IPS DF 6.9 (cell line): ENCODE data around the gene RPL15.

Experiments
- DNase-seq: peaks from one replicate; pipeline ENCODE4 v3.0.0-alpha.2; 2013; ENCODE audit warnings: low read depth, low spot score
- H3K27ac ChIP-seq: one replicate; pipeline ENCODE4 v1.5.1; 2013; ENCODE audit warnings: low read length, control low read depth
- H3K27me3 ChIP-seq: 2 replicates; pipeline ENCODE4 v1.6.1; 2013; ENCODE audit warnings: mild to moderate bottlenecking, low read length; ENCODE audit not compliant: control insufficient read depth, insufficient read depth
- H3K36me3 ChIP-seq: 2 replicates; pipeline ENCODE4 v1.6.1; 2013; ENCODE audit warnings: low read length; ENCODE audit not compliant: control insufficient read depth, insufficient read depth
- H3K4me1 ChIP-seq: 2 replicates; pipeline ENCODE4 v1.6.1; 2013; ENCODE audit warnings: low read length; ENCODE audit not compliant: control insufficient read depth, insufficient read depth
- H3K4me3 ChIP-seq: 2 replicates; pipeline ENCODE4 v1.5.1; 2013; ENCODE audit warnings: mild to moderate bottlenecking, low read length
- H3K9me3 ChIP-seq: 2 replicates; pipeline ENCODE4 v1.6.1; 2013; ENCODE audit warnings: low read length, inconsistent platforms; ENCODE audit not compliant: control insufficient read depth, insufficient read depth
- WGBS: extraction: QIAGEN DNeasy Blood & Tissue Kit; methylation state at CpG from one replicate; pipeline ENCODE4 v1.1.7; 2013; ENCODE audit warnings: mixed read lengths, missing lambda C conversion rate; ENCODE audit not compliant: insufficient read length, insufficient coverage; 5-methylcytosine and 5-hydroxymethylcytosine counted together

The RPL15 gene

GRCh38 chr3:23944007-23944783 lies 27.3 kb downstream of the RPL15 start:
- Histone ChIP-seq H3K27me3 (no peaks in the 10 kb centered on the region), H3K36me3 (no peaks in the 10 kb centered on the region), H3K4me1 (peaks cover 1% of the 10 kb centered on the region; the same call in 1 of the 2 replicates), H3K27ac (no peak overlapping the region), H3K4me3 (peak overlapping the region; percentile 42; the same call in 1 of the 2 replicates), H3K9me3 (no peaks in the 10 kb centered on the region)
- no CpG with 5 or more reads among the region's 13 CpGs for WGBS
- DNase-seq, result no peak

DNA sequence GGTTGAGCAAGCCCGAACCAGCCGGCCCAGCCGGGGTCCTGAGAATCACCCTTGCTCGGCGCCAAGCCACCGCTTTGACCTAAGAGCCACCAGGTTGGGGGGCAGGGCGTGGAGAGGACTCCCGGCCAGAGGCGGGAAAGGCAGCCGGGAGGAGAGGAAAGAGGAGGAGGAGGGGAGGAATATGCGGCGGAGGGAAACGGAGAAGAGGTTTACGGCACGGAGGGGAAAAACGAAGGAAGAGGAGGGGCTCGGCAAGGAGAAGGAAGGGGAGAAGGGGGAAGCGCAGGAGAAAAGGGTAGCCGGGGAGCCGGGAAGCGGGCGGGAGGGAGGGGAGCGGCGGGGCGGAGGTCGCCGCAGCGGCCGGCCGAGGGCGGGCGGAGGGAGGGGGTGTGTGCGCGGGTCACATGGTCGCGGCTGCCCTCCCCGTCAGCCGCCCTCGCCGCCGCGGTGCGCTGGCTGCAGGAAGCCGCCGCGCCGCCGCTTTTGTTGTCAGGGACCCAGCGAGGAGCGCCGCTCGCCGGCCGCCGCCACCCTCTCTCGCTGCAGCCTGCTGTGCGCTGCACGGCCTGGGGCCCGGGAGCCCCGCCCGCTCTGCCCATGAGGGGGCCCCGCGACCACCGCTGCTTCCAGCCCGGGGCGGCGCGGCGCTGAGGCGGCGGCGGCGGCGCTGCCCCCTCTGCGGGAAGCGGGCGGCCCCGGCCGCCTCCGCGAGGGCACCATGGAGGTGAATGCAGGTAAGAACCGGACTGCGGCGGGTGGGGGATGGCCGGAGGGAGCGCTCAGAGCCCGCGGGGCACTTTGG lies 28.1 kb downstream of the RPL15 start, which contains the start of gene NR1D2:
Gene NR1D2 (plus strand): TSS at position 426 of the 802 bp plus-strand sequence. CDS start 293 bp downstream, at position 719.
- H3K36me3 ChIP-seq, result no peaks in the 10 kb centered on the region
- no peak within 1 kb of the TSS for H3K27ac ChIP-seq
- no peaks in the 10 kb centered on the region for H3K27me3 ChIP-seq
- peak within 1 kb of the TSS; percentile 42 for H3K4me3 ChIP-seq
- peaks cover 1% of the 10 kb centered on the region; the same call in 1 of the 2 replicates for H3K4me1 ChIP-seq
- no CpG with 5 or more reads among the region's 88 CpGs for WGBS
- peak; percentile 43 for DNase-seq
- H3K9me3 ChIP-seq, result no peaks in the 10 kb centered on the region

DNA sequence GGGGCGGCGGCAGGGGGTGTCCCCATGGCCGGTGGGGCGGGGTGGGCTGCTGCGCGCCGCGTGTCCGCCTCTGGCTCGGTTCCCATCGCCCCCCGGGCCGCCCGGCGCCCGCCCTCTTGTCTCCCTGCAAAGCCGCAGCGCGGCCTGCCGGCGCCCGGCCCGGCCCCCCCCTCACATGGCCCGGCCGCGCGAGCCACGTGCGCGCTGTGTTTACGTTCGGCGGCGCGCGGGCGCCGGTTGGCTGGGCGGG lies 28.7 kb downstream of the RPL15 start:
- Histone ChIP-seq H3K9me3 (no peaks in the 10 kb centered on the region), H3K27me3 (no peaks in the 10 kb centered on the region), H3K4me1 (peaks cover 1% of the 10 kb centered on the region; the same call in 1 of the 2 replicates), H3K36me3 (no peaks in the 10 kb centered on the region), H3K4me3 (peak overlapping the region; percentile 42), H3K27ac (no peak overlapping the region)
- no peak for DNase-seq
- WGBS, result no CpG with 5 or more reads among the region's 39 CpGs

DNA sequence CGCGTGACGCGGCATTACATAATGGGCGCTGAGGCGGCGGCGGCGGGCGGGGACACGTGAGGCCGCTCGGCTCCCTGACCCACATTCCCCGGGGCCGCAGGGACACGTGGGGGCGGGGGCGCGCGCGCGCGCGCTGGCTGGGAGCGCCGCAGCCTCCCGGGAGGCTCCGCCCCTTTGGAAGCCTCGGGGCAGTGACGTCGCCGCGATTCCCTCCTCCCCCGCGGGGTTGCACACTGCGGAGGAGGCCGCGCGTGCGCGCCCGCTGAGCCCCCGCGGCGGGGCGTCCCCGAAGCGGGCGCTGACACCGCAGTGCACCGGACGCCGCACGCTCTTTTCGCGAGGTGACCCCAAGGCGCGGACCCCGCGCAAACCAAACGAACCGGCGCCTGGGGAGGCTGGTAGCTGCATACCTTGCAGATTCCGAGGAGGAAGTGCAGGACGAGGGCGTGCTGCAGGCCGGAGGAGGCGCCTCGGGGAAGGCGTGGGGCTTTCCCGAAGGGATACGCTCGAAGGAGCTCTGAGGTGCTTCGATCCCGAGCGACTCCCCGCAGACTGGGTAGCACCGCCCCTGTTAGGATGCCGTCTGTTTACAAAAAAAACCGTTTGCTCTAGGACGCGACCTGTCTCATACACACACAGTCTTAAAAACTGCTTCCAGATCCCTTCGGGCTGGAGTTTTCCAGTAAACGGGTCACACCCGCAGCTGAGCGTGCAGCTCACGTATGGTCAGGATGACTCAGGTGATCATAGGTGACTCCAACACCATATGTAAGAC lies 29.2 kb downstream of the RPL15 start:
- peak; percentile 73 for DNase-seq
- no peaks in the 10 kb centered on the region for H3K36me3 ChIP-seq
- H3K27ac ChIP-seq, result no peak overlapping the region
- peak overlapping the region; percentile 42; the same call in 1 of the 2 replicates for H3K4me3 ChIP-seq
- peaks cover 1% of the 10 kb centered on the region; the same call in 1 of the 2 replicates for H3K4me1 ChIP-seq
- no peaks in the 10 kb centered on the region for H3K9me3 ChIP-seq
- no peaks in the 10 kb centered on the region for H3K27me3 ChIP-seq
- no CpG with 5 or more reads among the region's 87 CpGs for WGBS

DNA sequence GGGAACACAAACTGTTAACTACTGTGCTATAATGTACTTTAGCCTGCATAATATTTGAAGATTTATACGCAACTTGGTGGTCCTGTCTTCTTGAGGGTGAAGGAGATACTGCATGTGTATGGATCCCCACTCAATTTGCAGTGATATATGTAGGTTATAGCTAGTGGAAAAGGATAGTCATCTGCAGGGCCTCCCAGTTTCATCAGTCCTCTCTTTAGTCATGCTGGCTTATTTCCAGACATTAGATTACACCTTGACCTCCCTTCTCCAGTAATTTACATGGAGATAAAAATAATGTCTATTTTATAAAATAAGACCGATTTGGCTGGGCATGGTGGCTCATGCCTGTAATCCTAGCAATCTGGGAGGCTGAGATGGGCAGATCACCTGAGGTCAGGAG lies 31.8 kb downstream of the RPL15 start:
- no peaks in the 10 kb centered on the region for H3K36me3 ChIP-seq
- no peak for DNase-seq
- no CpG with 5 or more reads among the region's 2 CpGs for WGBS
- H3K4me3 ChIP-seq, result no peak overlapping the region
- no peaks in the 10 kb centered on the region for H3K27me3 ChIP-seq
- H3K27ac ChIP-seq, result no peak overlapping the region
- H3K4me1 ChIP-seq, result peaks cover 1% of the 10 kb centered on the region; the same call in 1 of the 2 replicates
- no peaks in the 10 kb centered on the region for H3K9me3 ChIP-seq

DNA sequence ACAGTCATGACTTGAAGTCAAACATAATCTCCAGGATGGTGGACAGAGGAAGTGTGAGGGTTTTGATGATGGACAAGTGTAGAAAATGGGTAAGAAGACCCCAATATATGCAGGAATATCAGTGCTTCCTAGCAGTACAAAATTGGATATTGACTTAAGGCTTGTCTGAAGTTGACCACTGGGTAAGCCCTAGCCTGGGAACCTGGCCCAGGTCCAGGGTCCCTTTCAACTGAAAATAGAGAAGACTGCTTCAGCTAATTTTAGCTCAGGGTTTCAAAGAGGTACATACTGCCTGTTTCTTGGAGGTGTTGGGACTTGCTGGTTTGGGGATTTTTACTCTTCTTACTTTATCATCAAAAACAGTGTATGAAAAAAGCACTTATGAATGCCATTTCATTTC lies 32.9 kb downstream of the RPL15 start:
- Histone ChIP-seq H3K4me3 (no peak overlapping the region), H3K9me3 (no peaks in the 10 kb centered on the region), H3K27me3 (no peaks in the 10 kb centered on the region), H3K36me3 (no peaks in the 10 kb centered on the region), H3K27ac (no peak overlapping the region), H3K4me1 (peaks cover 1% of the 10 kb centered on the region; the same call in 1 of the 2 replicates)
- no peak for DNase-seq

DNA sequence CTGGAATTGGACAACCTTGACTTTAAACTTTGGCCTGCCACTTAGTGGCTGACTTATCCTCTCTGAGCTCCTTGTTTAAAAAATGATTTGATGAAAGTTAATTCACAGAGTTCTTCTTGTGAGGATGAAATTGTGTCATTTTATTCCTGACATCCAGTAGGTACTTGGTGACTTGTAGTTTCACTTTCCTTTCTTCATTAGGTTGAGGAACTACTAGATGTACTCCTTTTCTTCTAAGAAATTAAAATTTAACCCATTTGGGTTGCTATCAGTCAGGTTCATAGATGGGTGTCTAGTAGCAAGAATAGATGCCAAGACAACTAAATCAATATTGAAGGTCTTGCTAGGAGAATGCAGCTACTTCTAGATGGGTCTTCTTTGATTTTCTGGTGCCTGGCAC lies 33.4 kb downstream of the RPL15 start:
- H3K36me3 ChIP-seq, result no peaks in the 10 kb centered on the region
- H3K9me3 ChIP-seq, result no peaks in the 10 kb centered on the region
- no peak overlapping the region for H3K27ac ChIP-seq
- H3K27me3 ChIP-seq, result no peaks in the 10 kb centered on the region
- no peak for DNase-seq
- H3K4me3 ChIP-seq, result no peak overlapping the region
- H3K4me1 ChIP-seq, result peaks cover 1% of the 10 kb centered on the region; the same call in 1 of the 2 replicates

DNA sequence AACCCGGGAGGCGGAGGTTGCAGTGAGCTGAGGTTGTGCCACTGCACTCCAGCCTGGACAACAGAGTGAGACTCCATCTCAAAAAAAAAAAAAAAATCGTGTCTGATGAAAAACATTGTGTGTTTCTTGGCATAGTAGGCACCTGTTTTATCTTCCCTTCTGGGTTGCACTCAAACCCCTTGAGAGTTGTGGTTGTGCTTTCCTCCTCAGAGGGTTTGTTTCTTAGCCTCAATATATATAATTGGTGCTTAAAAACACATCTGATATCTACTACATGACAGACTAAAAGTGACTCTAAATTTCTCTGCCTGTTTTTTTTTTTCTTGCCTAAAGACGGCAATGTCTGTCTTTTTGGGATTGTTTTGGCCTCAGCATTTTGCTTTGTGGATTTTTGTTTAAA lies 35.7 kb downstream of the RPL15 start:
- no peaks in the 10 kb centered on the region; the same call in 1 of the 2 replicates for H3K4me1 ChIP-seq
- WGBS, result no CpG with 5 or more reads among the region's 4 CpGs
- H3K4me3 ChIP-seq, result no peak overlapping the region
- no peaks in the 10 kb centered on the region for H3K9me3 ChIP-seq
- H3K27ac ChIP-seq, result no peak overlapping the region
- H3K36me3 ChIP-seq, result no peaks in the 10 kb centered on the region
- DNase-seq, result no peak
- H3K27me3 ChIP-seq, result no peaks in the 10 kb centered on the region

DNA sequence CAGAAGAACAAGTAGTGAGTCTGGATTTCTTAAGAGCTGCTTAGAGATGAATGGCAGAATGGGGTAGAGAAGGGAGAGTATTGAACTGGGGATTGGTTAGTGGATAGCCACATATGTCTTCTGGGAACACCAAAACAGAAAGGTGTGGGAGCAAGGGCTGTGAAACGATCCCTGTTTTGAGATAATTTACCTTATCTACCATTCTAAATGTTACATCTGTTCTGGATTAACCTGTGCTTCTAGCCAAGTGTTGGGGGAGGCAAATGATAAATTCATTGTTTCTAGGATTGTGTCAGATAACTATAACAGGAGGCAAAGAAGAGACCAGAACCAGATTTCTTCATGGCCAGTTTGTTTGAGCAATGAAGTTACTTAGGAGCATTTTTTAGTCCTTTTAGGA lies 36.6 kb downstream of the RPL15 start:
- no CpG with 5 or more reads among the region's 1 CpG for WGBS
- no peak overlapping the region for H3K4me3 ChIP-seq

DNA sequence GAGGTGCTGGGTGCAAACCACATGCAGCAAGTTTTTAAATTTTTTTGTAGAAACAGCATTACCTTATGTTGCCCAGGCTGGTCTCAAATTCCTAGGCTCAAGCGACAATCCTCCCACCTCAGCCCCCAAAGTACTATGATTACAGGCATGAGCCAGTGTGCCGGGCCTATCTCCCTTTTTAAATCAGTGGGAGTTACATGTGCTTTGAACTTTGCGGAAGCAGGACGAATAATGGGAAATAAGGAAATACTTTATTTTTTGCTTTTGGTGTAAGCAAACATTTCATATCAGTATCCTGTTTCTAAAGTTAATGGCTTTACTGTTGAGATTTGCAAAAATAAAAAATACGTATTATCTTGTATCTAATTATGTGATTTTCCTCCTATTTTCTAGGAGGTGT lies 37.2 kb downstream of the RPL15 start:
- WGBS, result no CpG with 5 or more reads among the region's 5 CpGs
- Histone ChIP-seq H3K9me3 (no peaks in the 10 kb centered on the region), H3K27ac (no peak overlapping the region), H3K27me3 (no peaks in the 10 kb centered on the region), H3K4me1 (no peaks in the 10 kb centered on the region), H3K36me3 (no peaks in the 10 kb centered on the region), H3K4me3 (no peak overlapping the region)
- DNase-seq, result no peak

More for the DNA sequence above, 36.6 kb downstream of the RPL15 start:
- H3K27me3 ChIP-seq, result no peaks in the 10 kb centered on the region
- H3K27ac ChIP-seq, result no peak overlapping the region
- DNase-seq, result no peak
- no peaks in the 10 kb centered on the region for H3K36me3 ChIP-seq
- no peaks in the 10 kb centered on the region for H3K9me3 ChIP-seq
- no peaks in the 10 kb centered on the region for H3K4me1 ChIP-seq
